ENCODE measurements around the gene ZPLD1.

- TF ChIP-seq, protein P1, sequence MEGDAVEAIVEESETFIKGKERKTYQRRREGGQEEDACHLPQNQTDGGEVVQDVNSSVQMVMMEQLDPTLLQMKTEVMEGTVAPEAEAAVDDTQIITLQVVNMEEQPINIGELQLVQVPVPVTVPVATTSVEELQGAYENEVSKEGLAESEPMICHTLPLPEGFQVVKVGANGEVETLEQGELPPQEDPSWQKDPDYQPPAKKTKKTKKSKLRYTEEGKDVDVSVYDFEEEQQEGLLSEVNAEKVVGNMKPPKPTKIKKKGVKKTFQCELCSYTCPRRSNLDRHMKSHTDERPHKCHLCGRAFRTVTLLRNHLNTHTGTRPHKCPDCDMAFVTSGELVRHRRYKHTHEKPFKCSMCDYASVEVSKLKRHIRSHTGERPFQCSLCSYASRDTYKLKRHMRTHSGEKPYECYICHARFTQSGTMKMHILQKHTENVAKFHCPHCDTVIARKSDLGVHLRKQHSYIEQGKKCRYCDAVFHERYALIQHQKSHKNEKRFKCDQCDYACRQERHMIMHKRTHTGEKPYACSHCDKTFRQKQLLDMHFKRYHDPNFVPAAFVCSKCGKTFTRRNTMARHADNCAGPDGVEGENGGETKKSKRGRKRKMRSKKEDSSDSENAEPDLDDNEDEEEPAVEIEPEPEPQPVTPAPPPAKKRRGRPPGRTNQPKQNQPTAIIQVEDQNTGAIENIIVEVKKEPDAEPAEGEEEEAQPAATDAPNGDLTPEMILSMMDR (IDR thresholded peaks at IDR 0.05; ENCODE audit: borderline replicate concordance, extremely low read depth, low read length, poor library complexity, severe bottlenecking), result no peak
- no peak for TF ChIP-seq EZH2 (IDR thresholded peaks at IDR 0.05; ENCODE audit: borderline replicate concordance, low read depth, low read length, severe bottlenecking)
These were observed 36.7 kb downstream of the ZPLD1 start for GRCh38 chr3:102471491-102471890.

All from DND-41 (cell line).